Bronchial epithelial cell (primary cell): ENCODE data around the gene CLPTM1L. TPM values are rescaled to one million over a fixed set of nuclear protein-coding genes. Genes with fewer than 3 reads are reported as not detected.

Experiments
- DNase-seq: peaks from one replicate; pipeline ENCODE4 v3.0.0-alpha.2; 2010; ENCODE audit warnings: low read depth
- FAIRE-seq: peaks from 2 replicates; lab custom pipeline; 2011; peaks lifted over from hg19 to GRCh38; lab: Jason Lieb, UNC
- H3K27me3 ChIP-seq: 2 replicates; pipeline ENCODE4 v1.5.1; 2011; ENCODE audit warnings: low read length; ENCODE audit not compliant: control insufficient read depth, insufficient read depth
- H3K36me3 ChIP-seq: 2 replicates; pipeline ENCODE4 v1.5.1; 2011; ENCODE audit warnings: low read length; ENCODE audit not compliant: control insufficient read depth, insufficient read depth
- H3K4me3 ChIP-seq: 2 replicates; pipeline ENCODE4 v1.5.1; 2011; ENCODE audit warnings: mild to moderate bottlenecking, low read depth, low read length, control low read depth
- CTCF ChIP-seq: IDR thresholded peaks from 2 replicates; pipeline ENCODE4 v1.5.1; 2011; ENCODE audit warnings: mild to moderate bottlenecking, moderate library complexity, low read length, control low read depth, inconsistent platforms; ENCODE audit not compliant: insufficient read depth, severe bottlenecking
- total RNA-seq: library from RNA; depleted of rRNA; stranded (reverse); fragments of >200 nt; gene quantifications from 2 replicates; pipeline ENCODE4 v1.2.1, GENCODE V29; 2014

Gene CLPTM1L
- total RNA-seq, 1 donor from 2014 or later: 314 TPM

- FAIRE-seq (no peak), DNase-seq (no peak)
- Histone ChIP-seq H3K27me3 (peaks cover 2% of the 10 kb centered on the region), H3K4me3 (no peak overlapping the region), H3K36me3 (no peaks in the 10 kb centered on the region)
- no peak for TF ChIP-seq CTCF
Observed at GRCh38 chr5:1390861-1391600, 46.1 kb upstream of the CLPTM1L start.

GRCh38 chr5:1390333-1390732, 45.4 kb upstream of the CLPTM1L start:
- FAIRE-seq (no peak), DNase-seq (no peak)
- Histone ChIP-seq H3K27me3 (peaks cover 2% of the 10 kb centered on the region), H3K4me3 (no peak overlapping the region), H3K36me3 (no peaks in the 10 kb centered on the region)
- no peak for TF ChIP-seq CTCF

- FAIRE-seq: no peak
- no peaks in the 10 kb centered on the region for H3K36me3 ChIP-seq
- DNase-seq: no peak
- H3K27me3 ChIP-seq: peaks cover 2% of the 10 kb centered on the region
- H3K4me3 ChIP-seq: no peak overlapping the region
- no peak for TF ChIP-seq CTCF
Observed at GRCh38 chr5:1388383-1388967, 43.6 kb upstream of the CLPTM1L start.

- DNase-seq (no peak), FAIRE-seq (no peak)
- Histone ChIP-seq H3K27me3 (peaks cover 2% of the 10 kb centered on the region), H3K4me3 (no peak overlapping the region), H3K36me3 (no peaks in the 10 kb centered on the region)
- TF ChIP-seq CTCF: no peak
Observed at GRCh38 chr5:1387876-1388275, 43.0 kb upstream of the CLPTM1L start.

GRCh38 chr5:1387059-1387755, 42.3 kb upstream of the CLPTM1L start:
- Histone ChIP-seq H3K36me3 (no peaks in the 10 kb centered on the region), H3K4me3 (no peak overlapping the region), H3K27me3 (peaks cover 2% of the 10 kb centered on the region)
- no peak for TF ChIP-seq CTCF
- DNase-seq: no peak
- no peak for FAIRE-seq
